AG09319 (cell line): Measurements from ENCODE around the gene STK35.

Experiments
- DNase-seq: peaks from one replicate; pipeline ENCODE4 v3.0.0-alpha.2; 2010; ENCODE audit warnings: low read depth; ENCODE audit errors: extremely low read depth
- TF ChIP-seq, protein P1 (sequence below): IDR thresholded peaks from 2 replicates; pipeline ENCODE4 v1.5.1; 2011; ENCODE audit warnings: low read depth, mild to moderate bottlenecking, inconsistent platforms, low read length, moderate library complexity

The STK35 gene

DNA sequence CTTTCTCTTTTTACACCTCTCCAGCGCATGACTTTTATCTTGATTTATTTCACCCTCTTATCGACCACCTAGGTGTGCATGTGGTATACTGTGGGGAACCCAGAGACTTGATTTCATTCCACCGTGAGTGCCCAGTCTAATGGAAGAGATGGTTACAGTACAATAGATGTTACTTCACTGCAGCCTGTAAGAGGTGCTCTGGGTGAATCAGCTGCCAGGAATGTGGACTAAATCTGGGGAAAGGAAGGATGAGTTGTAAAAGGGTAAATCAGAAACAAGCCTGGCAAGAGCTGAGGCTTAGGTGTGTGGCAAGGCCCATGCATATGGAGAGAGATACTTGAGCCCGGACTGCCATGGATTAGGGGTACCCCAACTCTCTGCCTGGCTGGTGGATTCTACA is 7.4 kb downstream of the STK35 start:
- TF ChIP-seq, protein P1, sequence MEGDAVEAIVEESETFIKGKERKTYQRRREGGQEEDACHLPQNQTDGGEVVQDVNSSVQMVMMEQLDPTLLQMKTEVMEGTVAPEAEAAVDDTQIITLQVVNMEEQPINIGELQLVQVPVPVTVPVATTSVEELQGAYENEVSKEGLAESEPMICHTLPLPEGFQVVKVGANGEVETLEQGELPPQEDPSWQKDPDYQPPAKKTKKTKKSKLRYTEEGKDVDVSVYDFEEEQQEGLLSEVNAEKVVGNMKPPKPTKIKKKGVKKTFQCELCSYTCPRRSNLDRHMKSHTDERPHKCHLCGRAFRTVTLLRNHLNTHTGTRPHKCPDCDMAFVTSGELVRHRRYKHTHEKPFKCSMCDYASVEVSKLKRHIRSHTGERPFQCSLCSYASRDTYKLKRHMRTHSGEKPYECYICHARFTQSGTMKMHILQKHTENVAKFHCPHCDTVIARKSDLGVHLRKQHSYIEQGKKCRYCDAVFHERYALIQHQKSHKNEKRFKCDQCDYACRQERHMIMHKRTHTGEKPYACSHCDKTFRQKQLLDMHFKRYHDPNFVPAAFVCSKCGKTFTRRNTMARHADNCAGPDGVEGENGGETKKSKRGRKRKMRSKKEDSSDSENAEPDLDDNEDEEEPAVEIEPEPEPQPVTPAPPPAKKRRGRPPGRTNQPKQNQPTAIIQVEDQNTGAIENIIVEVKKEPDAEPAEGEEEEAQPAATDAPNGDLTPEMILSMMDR: no peak
- DNase-seq: no peak

DNA sequence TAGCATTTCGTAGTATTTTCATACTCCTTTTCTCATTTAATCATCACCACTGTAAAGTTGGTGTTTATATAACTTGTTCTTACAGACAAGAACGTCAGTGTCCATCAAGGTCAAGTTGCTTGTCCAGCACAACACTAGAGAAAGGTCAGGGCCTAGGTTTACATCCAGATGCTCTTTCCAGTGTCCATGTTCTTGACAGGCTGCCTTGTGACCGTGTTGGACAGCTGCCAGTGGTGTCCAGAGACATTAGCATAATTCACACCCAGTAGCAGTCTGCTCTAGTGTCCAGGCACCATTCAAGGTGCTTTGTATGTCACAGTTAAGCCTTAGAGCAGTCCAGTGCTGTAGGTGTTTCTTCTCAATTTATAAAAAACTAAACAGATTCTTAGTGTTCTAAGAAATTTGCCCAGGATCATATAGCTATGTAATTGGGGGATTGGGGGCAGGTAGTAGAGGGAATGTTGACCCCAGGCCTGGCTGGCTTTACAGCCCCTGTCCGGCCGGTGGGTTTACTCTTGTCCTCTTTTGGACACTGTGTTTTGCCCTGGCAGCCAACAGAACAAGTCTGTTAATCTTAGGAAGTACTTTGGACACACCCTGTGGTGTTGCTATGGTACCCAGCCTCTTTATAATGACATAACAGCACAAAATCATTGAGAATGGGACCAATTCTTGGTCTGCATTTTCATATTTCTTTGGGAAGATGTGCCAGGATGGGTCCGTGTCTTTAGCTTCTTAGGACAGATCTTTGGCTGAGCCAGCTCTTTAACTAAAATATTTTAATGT is 8.0 kb downstream of the STK35 start:
- TF ChIP-seq, protein P1: no peak
- no peak for DNase-seq

DNA sequence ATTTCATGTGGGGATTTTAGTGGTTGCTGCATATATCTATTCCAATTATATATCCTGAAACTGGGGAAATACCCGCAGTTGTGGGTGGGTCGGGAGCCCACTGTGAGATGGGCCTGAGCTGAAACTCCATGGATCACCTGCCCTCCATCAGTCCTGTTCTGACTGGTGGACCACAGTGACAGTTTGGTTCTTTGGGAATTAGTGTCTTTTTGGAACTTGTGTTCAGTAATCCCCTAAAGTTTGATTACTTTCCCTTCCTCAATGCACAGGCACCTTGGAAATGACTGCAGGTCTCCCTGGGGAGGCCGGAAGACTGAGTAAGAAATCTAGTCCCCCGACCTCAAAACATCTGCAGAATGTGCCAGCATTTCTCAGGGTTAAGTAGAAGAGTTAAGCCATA is 11.3 kb downstream of the STK35 start:
- DNase-seq: no peak
- TF ChIP-seq, protein P1: no peak

DNA sequence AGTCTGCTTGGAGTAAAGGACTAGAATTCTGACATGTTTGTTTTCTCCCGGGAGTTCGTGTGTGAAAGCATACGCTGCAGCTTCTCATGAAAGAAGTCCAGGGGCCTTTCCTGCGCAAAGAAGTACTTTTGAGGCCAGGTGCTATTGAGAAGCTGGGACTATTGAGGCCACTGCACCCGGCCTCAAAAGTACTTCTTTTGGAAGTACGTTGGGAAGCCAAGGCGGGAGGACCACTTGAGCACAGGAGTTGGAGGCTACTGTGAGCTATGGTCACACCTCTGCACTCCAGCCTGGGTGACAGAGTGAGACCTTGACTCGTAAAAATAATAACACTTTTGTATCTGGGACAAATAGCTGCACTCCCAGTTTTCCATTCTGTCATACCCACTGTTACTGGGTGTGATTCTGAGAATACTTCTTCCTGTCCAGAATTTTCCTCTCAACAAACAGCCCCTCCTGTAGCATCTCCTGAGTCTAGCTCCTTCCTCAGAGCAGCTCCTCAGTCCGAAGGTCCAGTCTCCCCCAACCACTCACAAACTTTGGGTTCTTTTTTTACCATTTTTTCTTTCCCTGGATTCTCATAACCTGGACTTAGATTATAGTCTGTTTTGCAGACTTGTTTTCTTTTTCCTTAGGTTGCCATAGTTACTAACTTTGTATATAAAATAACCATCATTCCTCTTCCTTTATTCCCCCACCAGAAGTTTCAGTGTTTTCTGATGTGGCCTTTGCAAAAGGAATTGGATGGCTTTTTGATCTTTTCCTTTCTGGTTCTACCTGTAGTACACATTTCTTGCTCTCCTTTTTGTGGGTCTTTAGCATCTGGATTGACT is 12.7 kb downstream of the STK35 start:
- DNase-seq: no peak

DNA sequence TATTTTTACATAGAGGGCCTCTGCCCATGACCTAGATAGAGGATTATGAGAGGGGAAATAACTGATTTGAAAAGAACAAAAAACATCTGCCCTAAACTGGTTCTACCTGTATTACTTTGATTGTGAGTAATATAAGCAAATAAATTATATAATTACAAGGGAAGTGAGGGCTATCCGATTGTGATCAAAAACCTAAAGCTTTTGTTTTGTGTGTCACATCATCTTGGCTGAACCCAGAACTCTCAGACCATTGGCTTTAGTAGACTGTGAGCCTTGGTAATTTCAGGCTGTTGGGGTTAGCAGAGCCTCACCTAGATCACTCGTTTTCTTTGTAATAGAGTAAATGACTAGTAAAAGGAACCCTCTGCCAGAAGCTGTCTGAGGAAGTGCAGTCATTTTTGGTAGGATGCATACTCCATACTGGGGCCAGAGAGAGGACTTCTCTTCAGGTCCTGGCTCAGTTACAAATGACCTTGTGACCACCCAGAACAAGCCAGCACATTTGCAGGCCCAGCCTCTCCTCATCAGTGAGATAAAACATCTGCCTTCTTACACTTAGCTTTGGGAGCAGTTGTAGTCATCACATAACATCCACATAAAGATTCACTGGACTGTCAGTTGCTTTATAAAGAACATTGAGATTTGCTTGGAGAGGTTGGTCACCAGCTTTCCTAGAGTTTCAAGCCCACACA is 13.5 kb downstream of the STK35 start:
- no peak for DNase-seq
- TF ChIP-seq, protein P1: no peak

More for the DNA sequence above, 12.7 kb downstream of the STK35 start:
- TF ChIP-seq, protein P1: no peak

DNA sequence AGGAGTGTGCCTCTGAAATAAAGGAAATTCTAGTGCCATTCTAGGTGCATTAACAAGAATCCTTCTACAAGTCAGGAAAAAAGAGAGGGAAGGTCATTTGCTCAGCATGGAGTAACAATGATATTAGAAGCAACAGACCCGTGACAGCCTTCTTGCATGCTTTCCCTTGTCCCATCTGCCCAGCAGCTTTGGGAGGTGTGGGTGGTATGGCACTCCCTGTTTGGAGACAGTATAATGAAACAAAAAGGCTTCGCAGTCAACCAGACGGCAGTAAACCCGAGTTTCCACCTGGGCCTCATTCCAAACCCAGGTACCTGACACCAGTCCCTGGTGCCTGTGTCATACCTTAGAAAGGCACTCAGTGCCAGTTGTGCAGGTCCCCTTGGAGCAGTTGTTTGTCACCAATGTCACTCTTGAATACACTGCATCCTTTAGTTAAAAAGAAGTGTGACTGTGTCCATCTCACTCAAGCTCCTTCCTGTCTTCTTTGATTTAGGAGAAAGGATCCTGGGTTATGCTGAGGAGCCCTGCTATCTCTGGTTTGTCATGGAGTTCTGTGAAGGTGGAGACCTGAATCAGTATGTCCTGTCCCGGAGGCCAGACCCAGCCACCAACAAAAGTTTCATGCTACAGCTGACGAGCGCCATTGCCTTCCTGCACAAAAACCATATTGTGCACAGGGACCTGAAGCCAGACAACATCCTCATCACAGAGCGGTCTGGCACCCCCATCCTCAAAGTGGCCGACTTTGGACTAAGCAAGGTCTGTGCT is 14.7 kb downstream of the STK35 start:
- no peak for DNase-seq

More for the DNA sequence above, 14.7 kb downstream of the STK35 start:
- TF ChIP-seq, protein P1: no peak
